ENCODE data around the gene FILIP1.

The FILIP1 gene

GRCh38 chr6:75403563-75404080, 90.0 kb downstream of the FILIP1 start:
- in situ Hi-C loops (cut with HindIII; ENCODE audit: low pct_ligation_motif_present, low pct_unique_long_range_greater_than_20kb, low sequenced_read_pairs), result no loop called here
- DNase-seq, result no peak

- in situ Hi-C loops (cut with HindIII; ENCODE audit: low pct_ligation_motif_present, low pct_unique_long_range_greater_than_20kb, low sequenced_read_pairs), result no loop called here
- peak; percentile 51 for DNase-seq
Measured at GRCh38 chr6:75402296-75402695, 91.3 kb downstream of the FILIP1 start.

GRCh38 chr6:75397656-75398465, 95.7 kb downstream of the FILIP1 start:
- in situ Hi-C loops (cut with HindIII; ENCODE audit: low pct_ligation_motif_present, low pct_unique_long_range_greater_than_20kb, low sequenced_read_pairs), result no loop called here
- DNase-seq, result no peak

GRCh38 chr6:75397171-75397570, 96.4 kb downstream of the FILIP1 start:
- in situ Hi-C loops (cut with HindIII; ENCODE audit: low pct_ligation_motif_present, low pct_unique_long_range_greater_than_20kb, low sequenced_read_pairs), result no loop called here
- DNase-seq, result no peak

GRCh38 chr6:75396005-75396800, 97.4 kb downstream of the FILIP1 start:
- in situ Hi-C loops (cut with HindIII; ENCODE audit: low pct_ligation_motif_present, low pct_unique_long_range_greater_than_20kb, low sequenced_read_pairs), result no loop called here
- DNase-seq, result no peak

- DNase-seq, result no peak
- in situ Hi-C loops (cut with HindIII; ENCODE audit: low pct_ligation_motif_present, low pct_unique_long_range_greater_than_20kb, low sequenced_read_pairs), result no loop called here
Measured at GRCh38 chr6:75393806-75394205, 99.8 kb downstream of the FILIP1 start.

GRCh38 chr6:75391276-75391675, 102.3 kb downstream of the FILIP1 start:
- in situ Hi-C loops (cut with HindIII; ENCODE audit: low pct_ligation_motif_present, low pct_unique_long_range_greater_than_20kb, low sequenced_read_pairs), result no loop called here
- DNase-seq, result no peak

- no peak for DNase-seq
- in situ Hi-C loops (cut with HindIII; ENCODE audit: low pct_ligation_motif_present, low pct_unique_long_range_greater_than_20kb, low sequenced_read_pairs), result no loop called here
Measured at GRCh38 chr6:75386050-75386770, 107.4 kb downstream of the FILIP1 start.

- in situ Hi-C loops (cut with HindIII; ENCODE audit: low pct_ligation_motif_present, low pct_unique_long_range_greater_than_20kb, low sequenced_read_pairs), result no loop called here
- no peak for DNase-seq
Measured at GRCh38 chr6:75384116-75384515, 109.5 kb downstream of the FILIP1 start.

- no peak for DNase-seq
- in situ Hi-C loops (cut with HindIII; ENCODE audit: low pct_ligation_motif_present, low pct_unique_long_range_greater_than_20kb, low sequenced_read_pairs), result no loop called here
Measured at GRCh38 chr6:75382634-75382900, 111.0 kb downstream of the FILIP1 start.

GRCh38 chr6:75381877-75382633, 111.5 kb downstream of the FILIP1 start:
- DNase-seq, result no peak
- in situ Hi-C loops (cut with HindIII; ENCODE audit: low pct_ligation_motif_present, low pct_unique_long_range_greater_than_20kb, low sequenced_read_pairs), result no loop called here

- in situ Hi-C loops (cut with HindIII; ENCODE audit: low pct_ligation_motif_present, low pct_unique_long_range_greater_than_20kb, low sequenced_read_pairs), result no loop called here
- DNase-seq, result no peak
Measured at GRCh38 chr6:75379536-75379935, 114.1 kb downstream of the FILIP1 start.

GRCh38 chr6:75378101-75378500, 115.5 kb downstream of the FILIP1 start:
- in situ Hi-C loops (cut with HindIII; ENCODE audit: low pct_ligation_motif_present, low pct_unique_long_range_greater_than_20kb, low sequenced_read_pairs), result no loop called here
- no peak for DNase-seq

- in situ Hi-C loops (cut with HindIII; ENCODE audit: low pct_ligation_motif_present, low pct_unique_long_range_greater_than_20kb, low sequenced_read_pairs), result no loop called here
- DNase-seq, result no peak
Measured at GRCh38 chr6:75377386-75377785, 116.2 kb downstream of the FILIP1 start.

- in situ Hi-C loops (cut with HindIII; ENCODE audit: low pct_ligation_motif_present, low pct_unique_long_range_greater_than_20kb, low sequenced_read_pairs), result no loop called here
- peak; percentile 17 for DNase-seq
Measured at GRCh38 chr6:75376347-75377024, 117.1 kb downstream of the FILIP1 start.

- in situ Hi-C loops (cut with HindIII; ENCODE audit: low pct_ligation_motif_present, low pct_unique_long_range_greater_than_20kb, low sequenced_read_pairs), result no loop called here
- DNase-seq, result no peak
Measured at GRCh38 chr6:75374961-75375400, 118.6 kb downstream of the FILIP1 start.

- in situ Hi-C loops (cut with HindIII; ENCODE audit: low pct_ligation_motif_present, low pct_unique_long_range_greater_than_20kb, low sequenced_read_pairs), result no loop called here
- DNase-seq, result no peak
Measured at GRCh38 chr6:75372884-75373283, 120.7 kb downstream of the FILIP1 start.

- DNase-seq, result no peak
- in situ Hi-C loops (cut with HindIII; ENCODE audit: low pct_ligation_motif_present, low pct_unique_long_range_greater_than_20kb, low sequenced_read_pairs), result no loop called here
Measured at GRCh38 chr6:75370011-75370410, 123.6 kb downstream of the FILIP1 start.
